GM23248 (cell line): Measurements from ENCODE around the gene DUSP7. TPM values are rescaled to one million over a fixed set of nuclear protein-coding genes. Genes with fewer than 3 reads are reported as not detected.

Experiments used
- DNase-seq: peaks from one replicate; pipeline ENCODE4 v3.0.0-alpha.2; 2015
- H2AFZ ChIP-seq: fragments of 200-600 bp; sonication (generic); 2 replicates; pipeline ENCODE4 v1.6.1; 2016; ENCODE audit warnings: antibody characterized with exemption
- H3F3A ChIP-seq: fragments of 200-600 bp; sonication (generic); 2 replicates; pipeline ENCODE4 v1.6.1; 2016; ENCODE audit warnings: mild to moderate bottlenecking, antibody characterized with exemption, mixed run types; ENCODE audit not compliant: insufficient read depth
- H3K27ac ChIP-seq: fragments of 200-600 bp; sonication (generic); 2 replicates; pipeline ENCODE4 v1.5.1; 2016; ENCODE audit warnings: mild to moderate bottlenecking
- H3K27me3 ChIP-seq: fragments of 200-600 bp; sonication (generic); replicated peaks from 2 replicates; pipeline ENCODE4 v1.6.1; 2016; ENCODE audit warnings: mild to moderate bottlenecking; ENCODE audit not compliant: insufficient read depth
- H3K36me3 ChIP-seq: fragments of 200-600 bp; sonication (generic); 2 replicates; pipeline ENCODE4 v1.6.1; 2016; ENCODE audit warnings: low read depth, mild to moderate bottlenecking
- H3K4me1 ChIP-seq: fragments of 200-600 bp; sonication (generic); 2 replicates; pipeline ENCODE4 v1.6.1; 2016; ENCODE audit warnings: mild to moderate bottlenecking; ENCODE audit not compliant: insufficient read depth
- H3K4me2 ChIP-seq: fragments of 200-600 bp; sonication (generic); one replicate; pipeline ENCODE4 v1.6.1; 2016; ENCODE audit warnings: mild to moderate bottlenecking; ENCODE audit not compliant: unreplicated experiment
- H3K4me3 ChIP-seq: fragments of 200-600 bp; sonication (generic); 2 replicates; pipeline ENCODE4 v1.5.1; 2016; ENCODE audit warnings: mild to moderate bottlenecking
- H3K79me2 ChIP-seq: fragments of 200-600 bp; sonication (generic); 2 replicates; pipeline ENCODE4 v1.6.1; 2016; ENCODE audit warnings: mild to moderate bottlenecking; ENCODE audit not compliant: insufficient read depth
- H3K9ac ChIP-seq: fragments of 200-600 bp; sonication (generic); 2 replicates; pipeline ENCODE4 v1.6.1; 2016; ENCODE audit warnings: mild to moderate bottlenecking
- H3K9me2 ChIP-seq: fragments of 200-600 bp; sonication (generic); 2 replicates; pipeline ENCODE4 v1.6.1; 2016; ENCODE audit warnings: mixed run types, mild to moderate bottlenecking, moderate library complexity; ENCODE audit not compliant: insufficient read depth
- H3K9me3 ChIP-seq: fragments of 200-600 bp; sonication (generic); one replicate; pipeline ENCODE4 v1.6.1; 2017; ENCODE audit warnings: low read depth
- H4K20me1 ChIP-seq: fragments of 200-600 bp; sonication (generic); 2 replicates; pipeline ENCODE4 v1.6.0; 2016; ENCODE audit not compliant: insufficient read depth
- EZH2 ChIP-seq: fragments of 200-600 bp; sonication (generic); IDR thresholded peaks from 2 replicates; pipeline ENCODE4 v1.6.1; 2018; ENCODE audit warnings: antibody characterized with exemption, mild to moderate bottlenecking; ENCODE audit not compliant: insufficient read depth, poor library complexity, severe bottlenecking
- EZH2phosphoT487 ChIP-seq: fragments of 200-600 bp; sonication (generic); IDR thresholded peaks from 2 replicates; pipeline ENCODE4 v1.6.1; 2018; ENCODE audit warnings: antibody characterized with exemption, moderate library complexity, mild to moderate bottlenecking, low read depth; ENCODE audit not compliant: insufficient read depth
- WGBS, 2 experiments: methylation state at CpG; one replicate each; pipeline ENCODE4 v1.1.6; 2015 to 2017; ENCODE audit warnings: low lambda C conversion rate in 2 of 2, low coverage in 1 of 2; ENCODE audit errors: missing lambda C conversion rate in 2 of 2; 5-methylcytosine and 5-hydroxymethylcytosine counted together
- in situ Hi-C: fragments of 300-500 bp; cut with MboI; formaldehyde crosslinking; loops from 2 replicates; pipeline ENCODE4 v1.15.0; 2020
- polyA plus RNA-seq: library from polyadenylated mRNA; unstranded; fragments of >200 nt; fragmentation: Nextera tagmentation; extraction: Ambion mirVana; gene quantifications from 2 replicates; pipeline ENCODE4 v1.2.1, GENCODE V29; 2016
- total RNA-seq: library from RNA; depleted of rRNA; stranded (reverse); fragments of >200 nt; shearing (Covaris generic); gene quantifications from 2 replicates; pipeline ENCODE4 v1.2.3, GENCODE V29; 2014

Gene DUSP7
- total and polyA plus RNA-seq, 2 experiments from 2014 or later, result 5.8 to 17.7 TPM

DNA sequence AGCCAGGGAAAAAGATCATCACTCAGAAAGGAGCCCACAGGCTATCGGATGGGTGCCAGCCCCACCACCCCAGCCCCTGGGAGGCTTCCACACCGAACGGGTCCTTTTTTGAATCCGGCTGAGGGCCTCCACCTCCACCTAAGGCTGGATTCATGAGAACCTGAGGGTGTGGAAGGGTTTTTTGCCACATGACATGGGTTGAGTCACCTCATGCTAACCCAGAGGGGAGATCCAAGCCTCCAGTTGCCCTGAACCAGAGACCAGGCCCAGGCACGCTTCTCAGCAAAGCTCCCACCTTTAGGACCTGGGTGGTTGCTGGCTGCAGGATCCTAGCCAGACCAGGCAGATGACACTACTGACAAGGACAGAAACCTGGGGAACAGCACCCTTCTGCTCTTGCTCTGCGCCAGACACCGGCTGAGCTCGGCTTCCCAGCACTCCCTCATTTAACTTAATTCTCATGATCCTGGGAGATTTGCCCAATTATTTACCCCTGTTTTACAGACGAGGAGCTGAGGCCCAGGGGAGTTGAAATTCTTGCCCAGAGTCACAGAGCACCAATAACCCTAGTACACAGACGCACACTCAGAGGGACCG, 25.6 kb downstream of the DUSP7 start:
- Histone ChIP-seq H3K27ac (no peak overlapping the region), H3K4me1 (no peaks in the 10 kb centered on the region)
- in situ Hi-C loops, result no loop called here

GRCh38 chr3:52029535-52029934, 26.8 kb downstream of the DUSP7 start:
- no peaks in the 10 kb centered on the region for H3K36me3 ChIP-seq
- no peaks in the 10 kb centered on the region for H3K9me3 ChIP-seq
- no peak for DNase-seq
- H3K9me2 ChIP-seq, result no peaks in the 10 kb centered on the region
- no peak overlapping the region for H3K9ac ChIP-seq
- no peak overlapping the region for H3K4me2 ChIP-seq
- no peaks in the 10 kb centered on the region for H3F3A ChIP-seq
- H4K20me1 ChIP-seq, result no peaks in the 10 kb centered on the region
- no peak overlapping the region for H2AFZ ChIP-seq
- in situ Hi-C loops, result no loop called here
- WGBS, 2 experiments, result 84 to 86% methylated on average over 9 to 10 of the region's 10 CpGs
- no peak for TF ChIP-seq EZH2
- H3K27me3 ChIP-seq, result no peaks in the 10 kb centered on the region
- no peak overlapping the region for H3K27ac ChIP-seq
- no peaks in the 10 kb centered on the region for H3K4me1 ChIP-seq
- no peak overlapping the region for H3K4me3 ChIP-seq
- no peaks in the 10 kb centered on the region for H3K79me2 ChIP-seq

More for the DNA sequence above, 25.6 kb downstream of the DUSP7 start:
- Histone ChIP-seq H3K36me3 (no peaks in the 10 kb centered on the region), H3K79me2 (no peaks in the 10 kb centered on the region), H3K9ac (no peak overlapping the region), H3K9me3 (no peaks in the 10 kb centered on the region), H4K20me1 (no peaks in the 10 kb centered on the region), H3K4me2 (no peak overlapping the region), H3K4me3 (no peak overlapping the region), H3K27me3 (no peaks in the 10 kb centered on the region), H2AFZ (no peak overlapping the region), H3F3A (no peaks in the 10 kb centered on the region), H3K9me2 (no peaks in the 10 kb centered on the region)
- 76 to 78% methylated on average over 11 of the region's 11 CpGs for WGBS, 2 experiments
- TF ChIP-seq EZH2, result no peak
- TF ChIP-seq EZH2phosphoT487, result no peak
- no peak for DNase-seq

DNA sequence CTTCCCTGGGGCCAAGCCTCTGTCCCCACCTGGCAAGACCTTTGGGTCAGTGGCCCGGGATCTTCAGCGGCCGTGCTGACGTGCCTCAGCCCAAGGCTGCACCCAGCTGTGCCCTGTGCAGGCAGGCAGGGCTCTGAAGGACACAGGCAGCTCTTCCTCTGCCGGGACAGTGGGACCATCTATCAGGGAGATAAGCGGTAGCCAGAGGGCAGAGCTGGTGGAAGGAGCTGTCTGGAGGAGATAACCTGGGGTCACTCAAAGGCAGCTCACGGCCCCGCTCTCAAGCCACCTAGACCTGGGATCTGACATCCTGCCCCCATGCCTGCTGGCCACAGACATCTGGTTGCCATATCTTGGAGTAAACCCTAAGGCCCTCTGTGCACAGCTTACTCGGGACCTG, 27.3 kb downstream of the DUSP7 start:
- no peaks in the 10 kb centered on the region for H3K9me2 ChIP-seq

GRCh38 chr3:52028572-52028971, 27.8 kb downstream of the DUSP7 start:
- H3F3A ChIP-seq, result no peaks in the 10 kb centered on the region
- no peaks in the 10 kb centered on the region for H4K20me1 ChIP-seq
- no peaks in the 10 kb centered on the region for H3K27me3 ChIP-seq
- H3K4me1 ChIP-seq, result no peaks in the 10 kb centered on the region
- no peak overlapping the region for H3K9ac ChIP-seq
- WGBS, 2 experiments, result 73 to 82% methylated on average over 10 to 12 of the region's 12 CpGs
- in situ Hi-C loops, result no loop called here
- H3K36me3 ChIP-seq, result no peaks in the 10 kb centered on the region
- H3K4me2 ChIP-seq, result no peak overlapping the region
- H3K27ac ChIP-seq, result no peak overlapping the region
- H2AFZ ChIP-seq, result no peak overlapping the region
- peak; percentile 62 for DNase-seq
- no peaks in the 10 kb centered on the region for H3K79me2 ChIP-seq
- H3K4me3 ChIP-seq, result no peak overlapping the region
- no peaks in the 10 kb centered on the region for H3K9me2 ChIP-seq
- no peak for TF ChIP-seq EZH2phosphoT487
- TF ChIP-seq EZH2, result no peak
- H3K9me3 ChIP-seq, result no peaks in the 10 kb centered on the region

More for the DNA sequence above, 27.3 kb downstream of the DUSP7 start:
- Histone ChIP-seq H3K27ac (no peak overlapping the region), H3K9ac (no peak overlapping the region), H3K27me3 (no peaks in the 10 kb centered on the region), H3K4me2 (no peak overlapping the region), H3F3A (no peaks in the 10 kb centered on the region), H3K9me3 (no peaks in the 10 kb centered on the region), H3K36me3 (no peaks in the 10 kb centered on the region), H3K79me2 (no peaks in the 10 kb centered on the region), H3K4me1 (no peaks in the 10 kb centered on the region), H2AFZ (no peak overlapping the region), H3K4me3 (no peak overlapping the region), H4K20me1 (no peaks in the 10 kb centered on the region)
- no peak for DNase-seq
- in situ Hi-C loops, result no loop called here
- WGBS, 2 experiments, result 43 to 48% methylated on average over 7 to 9 of the region's 9 CpGs
- TF ChIP-seq EZH2 (no peak), EZH2phosphoT487 (no peak)

- DNase-seq, result no peak
- H3K79me2 ChIP-seq, result no peaks in the 10 kb centered on the region
- no peaks in the 10 kb centered on the region for H3K27me3 ChIP-seq
- H3F3A ChIP-seq, result no peaks in the 10 kb centered on the region
- H3K9me2 ChIP-seq, result no peaks in the 10 kb centered on the region
- WGBS, 2 experiments, result 43 to 64% methylated on average over 4 of the region's 4 CpGs
- H3K4me2 ChIP-seq, result no peak overlapping the region
- H3K27ac ChIP-seq, result no peak overlapping the region
- TF ChIP-seq EZH2phosphoT487 (no peak), EZH2 (no peak)
- no peak overlapping the region for H3K9ac ChIP-seq
- no peaks in the 10 kb centered on the region for H4K20me1 ChIP-seq
- no peak overlapping the region for H3K4me3 ChIP-seq
- H2AFZ ChIP-seq, result no peak overlapping the region
- H3K4me1 ChIP-seq, result peaks cover 4% of the 10 kb centered on the region; the same call in 1 of the 2 replicates
- no peaks in the 10 kb centered on the region for H3K9me3 ChIP-seq
- in situ Hi-C loops, result no loop called here
- H3K36me3 ChIP-seq, result no peaks in the 10 kb centered on the region
Observed at GRCh38 chr3:52026041-52026440, 30.3 kb downstream of the DUSP7 start.
